T-helper 2 cell treated with Interferon-gamma antibody and Interleukin-4, amounts not matched to agents 5 μg/mL and 100 μg/mL, for 36 hours (primary cell): ENCODE measurements around the gene TNFSF15.

Experiments used
- DNase-seq: peaks from one replicate; pipeline ENCODE4 v3.0.0; 2021; ENCODE audit warnings: low spot score
- H3K27ac Mint-ChIP-seq: one replicate; pipeline ENCODE4 v1.8.0; 2021; ENCODE audit warnings: mild to moderate bottlenecking, mixed read lengths
- H3K27me3 Mint-ChIP-seq: one replicate; pipeline ENCODE4 v1.8.0; 2021; ENCODE audit warnings: low read depth, mixed read lengths
- H3K36me3 Mint-ChIP-seq: one replicate; pipeline ENCODE4 v1.8.0; 2021; ENCODE audit warnings: low read depth, mixed read lengths
- H3K4me1 Mint-ChIP-seq: one replicate; pipeline ENCODE4 v1.8.0; 2021; ENCODE audit warnings: low read depth, mixed read lengths
- H3K4me3 Mint-ChIP-seq: one replicate; pipeline ENCODE4 v1.8.0; 2022; ENCODE audit warnings: mild to moderate bottlenecking, moderate library complexity, mixed read lengths
- H3K9me3 Mint-ChIP-seq: one replicate; pipeline ENCODE4 v1.8.0; 2021; ENCODE audit warnings: mixed read lengths

TNFSF15 gene

DNA sequence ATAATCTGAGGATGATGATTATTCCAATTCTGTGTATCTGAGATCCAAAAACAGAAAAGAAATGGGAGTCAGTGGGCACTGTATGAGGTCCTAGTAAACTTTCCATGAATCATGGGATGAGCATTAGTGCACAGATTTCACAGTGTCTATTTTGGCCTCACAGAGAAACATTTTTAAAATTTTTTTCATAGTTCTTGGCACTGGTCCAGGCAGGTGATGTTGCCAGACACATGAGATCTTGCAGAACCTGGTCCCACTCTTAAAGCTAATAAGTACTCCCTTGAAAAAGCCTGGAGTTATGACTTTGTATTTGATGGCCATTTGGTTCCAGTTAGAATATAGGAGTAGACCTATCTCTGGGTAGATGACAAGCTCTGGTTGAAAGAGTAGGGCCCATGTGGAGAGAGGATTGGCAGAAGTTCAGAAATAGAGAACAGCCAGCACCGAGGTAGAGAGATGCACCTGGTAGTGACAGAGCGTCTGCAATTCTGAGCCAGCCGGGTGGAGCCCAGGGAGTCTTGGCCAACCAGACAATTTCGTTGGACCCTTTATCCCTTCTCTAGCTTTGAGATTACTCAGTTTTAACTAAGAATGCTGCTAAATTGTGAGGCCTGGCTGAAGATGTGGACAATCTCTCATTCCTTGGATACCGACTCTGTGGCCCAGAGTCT is 6.3 kb upstream of the TNFSF15 start:
- Mint-ChIP-seq H3K27me3 (peaks cover 38% of the 10 kb centered on the region), H3K36me3 (no peaks in the 10 kb centered on the region), H3K4me3 (no peak overlapping the region), H3K4me1 (no peaks in the 10 kb centered on the region), H3K9me3 (peaks cover 5% of the 10 kb centered on the region), H3K27ac (no peak overlapping the region)
- no peak for DNase-seq

DNA sequence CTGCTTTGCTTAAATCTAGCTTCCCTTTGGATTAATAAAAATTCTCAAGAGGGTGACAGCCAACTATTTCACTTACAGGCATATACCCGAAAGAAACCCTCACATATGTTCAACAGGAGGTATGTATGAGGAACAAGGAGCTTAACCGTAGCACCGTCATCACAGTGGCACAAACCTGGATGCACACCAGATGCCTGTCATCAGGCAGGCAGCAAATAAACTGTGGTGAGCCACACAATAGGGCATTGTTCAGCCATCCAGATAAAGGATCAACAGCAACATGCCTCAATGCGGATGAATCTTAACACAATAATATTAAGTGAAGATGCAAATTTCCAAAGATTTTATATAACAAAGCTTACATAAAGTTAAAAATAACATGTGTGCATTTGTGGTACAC is 5.5 kb upstream of the TNFSF15 start:
- H3K36me3 Mint-ChIP-seq: no peaks in the 10 kb centered on the region
- DNase-seq: no peak
- no peak overlapping the region for H3K4me3 Mint-ChIP-seq
- H3K27ac Mint-ChIP-seq: no peak overlapping the region
- peaks cover 7% of the 10 kb centered on the region for H3K4me1 Mint-ChIP-seq
- H3K27me3 Mint-ChIP-seq: peaks cover 38% of the 10 kb centered on the region
- peaks cover 5% of the 10 kb centered on the region for H3K9me3 Mint-ChIP-seq

DNA sequence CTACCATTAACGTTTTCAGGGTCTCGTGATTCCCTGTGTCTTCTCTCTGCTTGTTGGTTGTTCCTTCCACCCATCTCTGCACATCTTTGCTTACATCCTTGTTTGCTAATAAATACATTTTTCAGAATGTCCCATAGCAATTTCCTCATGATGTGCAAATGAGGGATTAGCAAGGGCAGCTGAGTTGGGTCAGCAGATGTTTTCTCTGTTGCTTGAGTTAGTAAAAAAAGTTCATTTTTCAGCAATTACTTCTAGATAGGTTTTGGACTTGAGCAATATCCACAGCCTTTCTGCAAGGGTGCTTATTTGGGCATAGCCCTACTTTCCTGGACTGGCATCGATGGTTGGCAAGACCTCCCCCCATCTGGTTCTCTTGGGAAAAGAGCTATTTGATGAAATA is 4.8 kb upstream of the TNFSF15 start:
- Mint-ChIP-seq H3K27ac (no peak overlapping the region), H3K9me3 (peaks cover 5% of the 10 kb centered on the region), H3K4me1 (peaks cover 13% of the 10 kb centered on the region), H3K27me3 (peaks cover 36% of the 10 kb centered on the region), H3K4me3 (no peak overlapping the region), H3K36me3 (no peaks in the 10 kb centered on the region)
- DNase-seq: no peak

DNA sequence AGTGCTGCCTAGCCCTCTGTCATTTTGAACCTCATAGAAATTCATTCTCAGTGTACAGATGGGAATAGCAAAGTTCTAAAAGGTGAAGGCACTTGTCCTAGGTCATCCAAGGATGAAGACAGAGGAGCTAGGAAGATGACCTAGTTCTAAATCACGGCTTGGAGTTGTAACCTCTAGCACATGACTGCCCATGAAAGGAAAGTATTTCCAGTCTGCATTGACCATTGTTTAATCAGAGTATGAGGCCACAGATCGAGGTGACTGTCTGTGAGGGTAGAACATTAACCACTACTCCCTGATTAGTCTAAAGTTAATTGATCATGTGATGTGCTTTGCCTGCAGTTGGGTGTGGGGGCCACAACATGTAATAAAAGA is 674 bp upstream of the TNFSF15 start:
- H3K4me1 Mint-ChIP-seq: peaks cover 25% of the 10 kb centered on the region
- no peaks in the 10 kb centered on the region for H3K9me3 Mint-ChIP-seq
- no peaks in the 10 kb centered on the region for H3K36me3 Mint-ChIP-seq
- H3K27me3 Mint-ChIP-seq: peaks cover 29% of the 10 kb centered on the region
- DNase-seq: no peak
- peak overlapping the region; percentile 63 for H3K27ac Mint-ChIP-seq
- peak overlapping the region; percentile 56 for H3K4me3 Mint-ChIP-seq

DNA sequence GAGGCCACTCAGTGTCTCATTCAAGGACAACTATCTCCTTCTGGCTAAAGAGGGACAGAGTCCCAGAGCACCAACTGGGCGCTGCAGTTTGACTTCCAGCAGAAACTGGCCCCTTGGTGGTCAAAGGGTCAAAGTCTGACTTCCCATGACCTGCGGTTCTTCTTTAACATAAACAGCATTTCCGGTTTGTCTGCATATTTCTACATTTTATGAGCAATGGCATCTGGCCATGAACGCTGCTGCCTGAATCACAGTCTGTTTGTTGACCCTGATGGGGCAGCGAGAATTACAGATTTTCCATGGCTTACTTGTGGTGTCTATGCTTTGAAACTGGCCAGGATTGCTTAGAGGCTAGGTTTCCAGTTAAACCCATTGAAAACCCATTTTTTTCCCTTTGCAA is 1.3 kb downstream of the TNFSF15 start:
- no peak for DNase-seq
- Mint-ChIP-seq H3K4me1 (peaks cover 25% of the 10 kb centered on the region), H3K27ac (no peak overlapping the region), H3K4me3 (no peak overlapping the region), H3K27me3 (peaks cover 26% of the 10 kb centered on the region), H3K9me3 (no peaks in the 10 kb centered on the region), H3K36me3 (no peaks in the 10 kb centered on the region)

DNA sequence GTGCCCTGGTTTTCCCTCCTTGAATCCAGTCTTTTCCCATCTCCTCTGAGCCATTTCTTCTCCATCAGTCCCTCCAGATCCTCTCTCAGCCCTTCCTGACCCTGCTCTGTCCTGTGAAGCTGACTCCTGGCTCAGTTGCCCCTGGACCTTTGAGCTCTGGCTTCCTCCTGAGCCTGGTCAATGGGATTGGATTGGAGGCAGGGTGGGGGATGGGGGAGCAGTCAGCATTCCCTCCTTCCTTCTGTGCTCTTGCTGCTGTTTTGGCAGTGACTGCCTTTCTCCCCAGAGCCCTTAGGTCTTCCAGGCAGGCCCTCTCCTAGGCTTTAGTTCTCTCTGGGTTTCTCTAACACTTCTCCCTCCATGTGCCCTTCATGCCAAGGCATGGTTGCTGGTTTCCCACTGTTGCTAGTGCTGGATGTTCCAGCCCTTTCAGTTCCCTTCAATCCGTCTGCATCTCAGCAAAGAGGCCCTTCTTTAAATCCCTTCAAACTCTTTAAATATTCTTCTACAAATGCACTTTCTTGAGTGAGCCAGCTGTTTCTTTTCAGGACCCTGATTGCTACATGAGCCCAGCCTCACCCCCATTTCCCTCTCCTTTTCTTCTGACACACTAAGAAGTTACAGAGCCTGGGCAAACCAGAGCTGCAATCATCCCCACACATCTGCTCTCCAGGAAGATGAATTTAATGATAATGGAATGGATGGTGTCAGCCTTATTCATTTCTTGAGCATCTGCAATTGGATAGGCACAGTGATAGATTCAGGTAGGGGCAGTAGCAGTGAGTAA is 2.2 kb downstream of the TNFSF15 start:
- DNase-seq: no peak
- Mint-ChIP-seq H3K4me3 (no peak overlapping the region), H3K4me1 (peaks cover 25% of the 10 kb centered on the region), H3K9me3 (no peaks in the 10 kb centered on the region), H3K27ac (no peak overlapping the region), H3K27me3 (peaks cover 24% of the 10 kb centered on the region), H3K36me3 (no peaks in the 10 kb centered on the region)

DNA sequence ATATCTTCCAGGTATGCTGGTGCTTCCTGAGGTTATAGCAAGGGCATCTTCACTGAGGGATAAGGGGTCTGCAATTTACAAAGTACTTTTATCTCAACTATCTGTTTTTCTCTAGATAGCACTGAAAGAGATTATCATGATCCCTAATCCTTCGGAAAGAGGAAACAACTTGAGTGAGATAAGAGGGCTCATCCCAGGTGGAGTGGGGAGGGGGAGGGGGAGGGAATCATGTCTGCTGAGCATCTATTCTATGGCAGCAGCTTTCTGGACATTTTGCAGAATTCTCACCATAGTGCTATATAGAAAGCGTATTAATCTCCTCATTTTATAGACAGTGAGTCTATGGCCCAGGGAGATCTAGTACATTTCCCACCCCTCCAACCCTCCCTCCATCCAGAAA is 5.9 kb downstream of the TNFSF15 start:
- DNase-seq: no peak
- no peaks in the 10 kb centered on the region for H3K9me3 Mint-ChIP-seq

DNA sequence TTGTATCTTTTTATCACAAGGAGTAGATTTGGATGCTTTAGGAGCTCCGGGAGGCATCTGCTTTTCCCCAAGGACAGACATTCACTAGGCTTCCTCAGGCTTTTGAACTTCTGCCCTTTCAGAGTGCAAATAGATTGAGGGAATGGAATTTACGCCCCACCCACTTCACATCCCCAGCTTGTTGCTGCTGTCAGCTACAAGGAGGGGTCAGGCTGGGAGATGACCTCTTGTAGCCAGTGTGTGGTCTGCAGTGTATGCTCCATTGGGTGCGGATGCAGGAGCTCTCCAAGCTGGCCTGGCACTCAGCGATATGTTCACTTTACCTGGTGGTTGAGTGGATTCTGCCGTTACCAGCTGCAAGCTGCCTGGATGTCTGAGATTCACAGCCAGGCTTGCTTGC is 6.4 kb downstream of the TNFSF15 start:
- no peak for DNase-seq
- no peaks in the 10 kb centered on the region for H3K9me3 Mint-ChIP-seq
- no peak overlapping the region for H3K27ac Mint-ChIP-seq
- H3K4me1 Mint-ChIP-seq: peaks cover 10% of the 10 kb centered on the region
- H3K27me3 Mint-ChIP-seq: peaks cover 21% of the 10 kb centered on the region
- no peaks in the 10 kb centered on the region for H3K36me3 Mint-ChIP-seq
- no peak overlapping the region for H3K4me3 Mint-ChIP-seq

More for the DNA sequence above, 5.9 kb downstream of the TNFSF15 start:
- H3K27ac Mint-ChIP-seq: no peak overlapping the region
- no peak overlapping the region for H3K4me3 Mint-ChIP-seq
- H3K27me3 Mint-ChIP-seq: peaks cover 22% of the 10 kb centered on the region
- H3K4me1 Mint-ChIP-seq: peaks cover 10% of the 10 kb centered on the region
- H3K36me3 Mint-ChIP-seq: no peaks in the 10 kb centered on the region

DNA sequence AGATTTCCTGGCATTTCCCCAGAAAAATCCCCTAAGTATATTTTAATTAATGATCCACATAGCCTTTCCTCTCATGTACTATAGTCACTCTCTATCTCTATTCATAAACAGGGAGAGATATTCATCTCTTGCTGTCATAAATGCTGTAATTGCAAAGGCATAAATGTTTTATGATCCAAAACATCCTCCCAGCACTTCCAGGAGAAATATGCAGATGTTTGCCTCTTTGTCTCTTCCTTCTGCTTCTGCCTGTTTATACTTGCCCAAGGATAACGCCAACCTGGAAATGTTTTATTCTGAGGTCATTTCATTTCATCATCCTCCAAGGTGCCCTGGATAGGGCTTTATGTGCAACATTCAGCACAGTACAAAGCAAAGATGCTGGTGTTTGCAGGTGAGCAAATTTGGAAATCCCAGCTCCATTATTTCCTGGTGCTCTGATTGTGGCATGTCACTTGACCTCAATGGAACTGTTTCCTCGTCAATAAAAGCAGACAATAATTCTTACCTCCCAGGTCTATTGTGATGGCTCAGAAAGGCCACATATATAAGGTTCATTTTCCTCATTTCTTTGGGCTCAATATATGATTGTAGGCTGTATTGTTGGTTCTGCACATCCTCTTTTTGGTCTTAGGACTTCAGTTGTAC is 6.9 kb downstream of the TNFSF15 start:
- no peak for DNase-seq
- H3K27me3 Mint-ChIP-seq: peaks cover 21% of the 10 kb centered on the region
- H3K4me1 Mint-ChIP-seq: peaks cover 6% of the 10 kb centered on the region
- H3K9me3 Mint-ChIP-seq: no peaks in the 10 kb centered on the region
- no peak overlapping the region for H3K27ac Mint-ChIP-seq
- H3K4me3 Mint-ChIP-seq: no peak overlapping the region
- H3K36me3 Mint-ChIP-seq: no peaks in the 10 kb centered on the region

DNA sequence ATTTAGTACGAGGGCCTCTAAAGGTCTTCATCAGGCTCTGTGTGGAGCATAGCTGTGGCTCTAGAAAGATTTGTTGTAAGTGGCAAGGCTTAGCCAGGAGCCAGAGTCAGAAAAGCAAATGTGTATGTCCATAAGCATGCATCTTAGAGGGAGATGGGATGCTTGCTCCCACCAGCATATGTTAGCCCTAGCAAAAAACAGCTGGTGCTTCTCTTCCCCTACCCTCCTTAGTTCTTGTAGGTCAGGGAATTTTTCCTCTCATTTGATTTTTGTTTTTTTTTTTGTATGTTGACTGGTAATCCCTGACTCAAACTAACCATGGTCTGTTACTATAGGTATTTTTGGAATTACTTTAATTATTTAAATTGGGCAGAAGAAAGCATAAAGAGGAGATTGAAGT is 7.7 kb downstream of the TNFSF15 start:
- Mint-ChIP-seq H3K9me3 (no peaks in the 10 kb centered on the region), H3K4me3 (no peak overlapping the region), H3K27me3 (peaks cover 23% of the 10 kb centered on the region), H3K36me3 (no peaks in the 10 kb centered on the region), H3K27ac (no peak overlapping the region), H3K4me1 (peaks cover 3% of the 10 kb centered on the region)
- no peak for DNase-seq

DNA sequence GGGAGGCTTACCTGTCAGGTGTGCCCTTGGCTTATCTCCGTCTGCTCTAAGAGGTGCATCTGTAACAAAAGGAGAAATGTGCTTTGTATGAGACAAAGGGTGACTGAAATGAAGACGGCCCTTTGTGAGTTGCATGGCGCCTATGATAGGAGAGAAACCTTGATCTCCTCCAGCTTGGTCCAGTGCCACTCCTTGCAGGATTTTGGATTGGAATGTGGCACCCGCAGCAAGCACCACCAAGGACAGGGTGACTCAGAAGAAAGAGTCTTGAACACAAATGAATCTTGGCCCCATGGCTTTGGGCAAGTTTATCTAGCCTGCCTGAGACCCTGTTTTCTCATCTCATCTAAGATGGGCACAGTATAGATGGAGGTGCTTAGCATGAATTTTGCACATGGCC is 13.4 kb downstream of the TNFSF15 start:
- no peaks in the 10 kb centered on the region for H3K36me3 Mint-ChIP-seq
- no peak overlapping the region for H3K27ac Mint-ChIP-seq
- no peaks in the 10 kb centered on the region for H3K4me1 Mint-ChIP-seq
- H3K27me3 Mint-ChIP-seq: peaks cover 11% of the 10 kb centered on the region
- no peaks in the 10 kb centered on the region for H3K9me3 Mint-ChIP-seq
- DNase-seq: no peak
- H3K4me3 Mint-ChIP-seq: no peak overlapping the region

DNA sequence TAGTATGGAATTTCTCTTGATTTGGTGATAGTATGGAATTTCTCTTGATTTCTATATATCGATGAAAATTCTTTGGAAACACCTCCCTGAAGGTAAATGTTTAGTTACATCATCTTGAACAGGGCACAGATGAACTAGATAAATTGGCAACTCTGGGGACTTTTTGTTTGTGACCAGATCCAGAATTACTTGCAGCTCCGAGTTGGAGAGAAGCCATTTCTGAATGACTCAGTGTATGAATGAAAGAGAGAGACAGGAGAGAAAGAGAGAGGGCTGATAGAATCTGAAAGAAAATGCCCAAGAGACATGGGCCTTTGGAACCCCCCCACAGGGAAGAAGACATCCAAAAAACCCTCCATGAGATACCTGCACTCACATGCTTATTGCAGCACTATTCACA is 14.1 kb downstream of the TNFSF15 start:
- Mint-ChIP-seq H3K27ac (no peak overlapping the region), H3K9me3 (no peaks in the 10 kb centered on the region), H3K36me3 (no peaks in the 10 kb centered on the region), H3K4me1 (no peaks in the 10 kb centered on the region), H3K4me3 (no peak overlapping the region), H3K27me3 (peaks cover 11% of the 10 kb centered on the region)
- no peak for DNase-seq

DNA sequence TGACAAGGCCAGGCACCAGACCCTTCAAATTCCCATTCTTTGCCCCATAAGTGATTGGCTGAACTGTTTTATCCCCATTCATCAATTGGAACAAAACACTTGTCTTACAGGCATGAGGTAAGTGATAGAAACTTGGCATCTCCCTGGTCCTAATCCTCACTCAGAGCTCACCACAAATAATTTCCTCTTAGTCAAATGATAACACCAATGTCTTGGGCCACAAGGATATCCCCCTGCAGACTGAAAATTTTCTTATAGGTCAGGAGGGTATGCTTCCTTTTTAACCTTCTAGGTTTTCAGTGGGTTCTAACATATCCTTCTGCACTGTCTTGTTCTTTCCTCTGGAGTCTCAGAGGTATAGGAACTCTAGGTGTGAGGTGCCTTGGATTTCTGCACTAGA is 14.5 kb downstream of the TNFSF15 start:
- Mint-ChIP-seq H3K36me3 (no peaks in the 10 kb centered on the region), H3K27ac (no peak overlapping the region), H3K4me1 (no peaks in the 10 kb centered on the region)

DNA sequence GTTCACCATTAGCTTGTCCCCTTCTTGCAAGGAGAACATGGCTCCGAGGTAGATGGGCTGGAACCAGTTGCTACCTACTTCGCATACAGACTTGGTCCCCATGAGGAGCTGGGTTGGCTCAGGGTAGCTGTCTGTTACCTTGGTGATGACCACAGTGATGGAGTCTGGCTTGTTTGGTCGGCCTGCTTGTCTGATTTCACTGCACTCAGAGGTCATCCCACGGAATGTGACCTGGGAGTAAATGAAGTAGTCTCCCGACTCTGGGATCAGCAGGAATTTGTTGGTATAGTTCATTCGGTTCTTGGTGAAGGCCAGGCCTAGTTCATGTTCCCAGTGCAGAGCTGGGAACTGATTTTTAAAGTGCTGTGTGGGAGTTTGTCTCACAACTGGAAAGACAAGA is 15.3 kb downstream of the TNFSF15 start:
- Mint-ChIP-seq H3K36me3 (no peaks in the 10 kb centered on the region), H3K27me3 (peaks cover 15% of the 10 kb centered on the region), H3K4me1 (no peaks in the 10 kb centered on the region), H3K4me3 (no peak overlapping the region), H3K9me3 (no peaks in the 10 kb centered on the region), H3K27ac (no peak overlapping the region)
- DNase-seq: no peak

More for the DNA sequence above, 14.5 kb downstream of the TNFSF15 start:
- no peaks in the 10 kb centered on the region for H3K9me3 Mint-ChIP-seq
- no peak overlapping the region for H3K4me3 Mint-ChIP-seq
- peaks cover 11% of the 10 kb centered on the region for H3K27me3 Mint-ChIP-seq
- DNase-seq: no peak
